NCI-H2227 (cell line): ENCODE data around the gene AIP.

Experiments used
- DNase-seq: peaks from one replicate; lab custom pipeline; 2025; ENCODE audit not compliant: unreplicated experiment; lab: John Stamatoyannopoulos, UW

Gene AIP

DNA sequence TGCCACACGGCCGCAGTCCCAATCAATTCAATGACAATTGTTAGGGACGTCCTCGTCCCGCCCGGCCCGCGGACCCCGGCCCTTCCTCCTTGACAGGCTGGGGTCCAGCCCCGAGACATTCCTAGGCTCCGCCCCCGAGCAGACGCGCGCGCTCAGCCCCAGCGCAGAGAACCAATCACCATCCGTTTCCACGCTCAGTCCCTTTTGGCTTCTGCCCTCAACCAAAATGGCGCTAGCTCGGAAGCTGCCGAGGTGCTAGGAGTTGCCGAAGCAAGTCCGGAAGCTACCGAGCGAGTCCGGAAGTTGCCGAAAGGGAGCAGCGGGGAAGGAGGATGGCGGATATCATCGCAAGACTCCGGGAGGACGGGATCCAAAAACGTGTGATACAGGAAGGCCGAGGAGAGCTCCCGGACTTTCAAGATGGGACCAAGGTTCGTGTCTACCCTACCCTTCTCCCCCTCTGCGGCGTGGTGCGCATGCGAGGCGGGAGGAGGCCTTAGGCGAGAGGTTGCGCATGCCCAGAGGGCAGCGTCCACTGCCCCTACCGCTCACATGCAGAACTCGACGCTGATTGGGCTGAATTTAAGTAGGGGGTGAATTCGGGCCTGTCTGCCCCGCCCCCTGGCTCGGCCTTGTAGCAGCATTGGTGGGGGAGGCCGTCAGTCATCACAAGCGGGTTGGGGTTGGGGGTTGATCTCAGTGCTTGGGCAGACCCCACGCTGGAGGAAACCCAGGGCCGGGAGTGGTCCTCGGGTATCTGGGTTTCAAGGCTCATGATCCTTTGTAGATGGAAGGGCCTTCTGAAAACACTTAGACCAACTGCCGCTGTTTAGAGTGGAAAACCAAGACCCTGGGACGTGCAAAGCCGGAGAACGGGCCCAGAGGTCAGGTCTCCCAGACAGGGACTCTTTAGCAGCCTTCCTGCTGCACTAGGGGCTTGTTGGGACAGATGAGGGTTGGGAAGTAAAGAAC is at the start of gene AIP:
AIP (plus strand) TSS at position 200 of the 972 bp plus-strand sequence; CDS start at position 333, 133 bp downstream.
- peak; percentile 99 for DNase-seq

DNA sequence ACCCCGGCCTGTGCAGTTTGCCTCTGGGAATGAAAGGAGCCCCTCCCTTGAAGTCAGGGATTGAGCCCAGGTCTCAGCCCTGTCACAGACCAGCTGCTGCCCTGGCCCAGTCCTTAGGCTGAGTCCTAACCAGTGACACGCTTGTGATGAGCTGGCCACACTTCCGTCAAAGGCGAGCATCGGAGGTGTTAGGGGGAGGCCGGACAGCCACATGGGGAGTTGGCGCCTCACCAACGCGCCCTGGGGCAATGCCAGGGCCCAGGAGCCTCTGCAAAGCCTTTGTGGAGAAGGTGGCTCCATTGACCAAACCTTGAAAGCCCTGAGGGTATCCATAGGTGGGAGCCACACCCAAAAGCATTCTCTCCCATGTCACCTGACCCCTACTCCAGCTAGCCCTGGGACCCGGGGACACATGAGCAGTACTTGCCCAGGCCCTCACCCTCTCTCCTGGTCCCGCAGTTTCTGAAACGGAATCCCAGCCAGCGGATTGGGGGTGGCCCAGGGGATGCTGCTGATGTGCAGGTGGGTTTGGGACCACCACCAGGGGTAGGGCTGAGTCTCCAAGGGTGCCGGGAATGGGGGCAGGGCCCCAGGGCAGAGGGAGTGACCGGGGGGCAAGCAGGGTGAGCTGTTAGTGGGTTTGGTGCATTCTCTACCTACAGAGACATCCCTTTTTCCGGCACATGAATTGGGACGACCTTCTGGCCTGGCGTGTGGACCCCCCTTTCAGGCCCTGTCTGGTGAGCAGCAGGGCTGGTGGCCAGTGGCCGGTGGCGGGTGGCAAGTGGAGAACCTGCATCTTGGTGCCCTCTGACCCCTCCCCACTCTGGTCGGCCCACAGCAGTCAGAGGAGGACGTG is 49.1 kb upstream of the AIP start:
- no peak for DNase-seq

DNA sequence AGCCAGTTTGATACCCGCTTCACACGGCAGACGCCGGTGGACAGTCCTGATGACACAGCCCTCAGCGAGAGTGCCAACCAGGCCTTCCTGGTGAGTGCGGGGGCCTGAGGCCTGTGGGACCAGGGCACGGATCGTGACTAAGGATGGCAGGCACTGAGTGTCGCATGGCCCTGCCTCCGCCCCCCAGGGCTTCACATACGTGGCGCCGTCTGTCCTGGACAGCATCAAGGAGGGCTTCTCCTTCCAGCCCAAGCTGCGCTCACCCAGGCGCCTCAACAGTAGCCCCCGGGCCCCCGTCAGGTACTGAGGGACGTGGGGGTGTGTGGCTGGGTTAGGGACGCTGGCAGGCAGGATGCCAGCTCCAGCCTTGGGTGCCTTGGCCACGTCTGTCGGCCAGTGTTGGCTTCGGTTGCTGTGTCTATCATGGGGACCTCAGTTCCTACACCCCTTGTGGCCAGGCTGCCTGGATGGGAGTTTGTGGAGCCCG is 48.4 kb upstream of the AIP start:
- no peak for DNase-seq

DNA sequence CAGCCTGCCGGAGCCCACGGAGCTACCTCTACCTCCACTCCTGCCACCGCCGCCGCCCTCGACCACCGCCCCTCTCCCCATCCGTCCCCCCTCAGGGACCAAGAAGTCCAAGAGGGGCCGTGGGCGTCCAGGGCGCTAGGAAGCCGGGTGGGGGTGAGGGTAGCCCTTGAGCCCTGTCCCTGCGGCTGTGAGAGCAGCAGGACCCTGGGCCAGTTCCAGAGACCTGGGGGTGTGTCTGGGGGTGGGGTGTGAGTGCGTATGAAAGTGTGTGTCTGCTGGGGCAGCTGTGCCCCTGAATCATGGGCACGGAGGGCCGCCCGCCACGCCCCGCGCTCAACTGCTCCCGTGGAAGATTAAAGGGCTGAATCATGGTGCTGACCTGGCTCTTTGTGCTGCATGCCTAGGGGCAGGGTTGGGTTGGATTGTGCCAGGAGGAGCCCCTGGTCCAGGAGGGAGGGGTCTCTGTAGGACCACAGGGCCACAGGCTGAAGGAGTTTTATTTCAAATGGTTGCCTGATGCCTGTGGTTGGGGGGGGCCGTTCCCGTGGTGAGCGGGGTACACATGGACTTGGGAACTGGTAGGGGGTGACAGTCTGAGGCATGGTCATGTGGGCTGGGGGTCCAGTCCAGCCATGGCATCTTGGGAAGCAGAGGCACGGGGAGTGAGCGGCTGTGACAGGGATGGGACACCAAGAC is 47.6 kb upstream of the AIP start:
- no peak for DNase-seq

DNA sequence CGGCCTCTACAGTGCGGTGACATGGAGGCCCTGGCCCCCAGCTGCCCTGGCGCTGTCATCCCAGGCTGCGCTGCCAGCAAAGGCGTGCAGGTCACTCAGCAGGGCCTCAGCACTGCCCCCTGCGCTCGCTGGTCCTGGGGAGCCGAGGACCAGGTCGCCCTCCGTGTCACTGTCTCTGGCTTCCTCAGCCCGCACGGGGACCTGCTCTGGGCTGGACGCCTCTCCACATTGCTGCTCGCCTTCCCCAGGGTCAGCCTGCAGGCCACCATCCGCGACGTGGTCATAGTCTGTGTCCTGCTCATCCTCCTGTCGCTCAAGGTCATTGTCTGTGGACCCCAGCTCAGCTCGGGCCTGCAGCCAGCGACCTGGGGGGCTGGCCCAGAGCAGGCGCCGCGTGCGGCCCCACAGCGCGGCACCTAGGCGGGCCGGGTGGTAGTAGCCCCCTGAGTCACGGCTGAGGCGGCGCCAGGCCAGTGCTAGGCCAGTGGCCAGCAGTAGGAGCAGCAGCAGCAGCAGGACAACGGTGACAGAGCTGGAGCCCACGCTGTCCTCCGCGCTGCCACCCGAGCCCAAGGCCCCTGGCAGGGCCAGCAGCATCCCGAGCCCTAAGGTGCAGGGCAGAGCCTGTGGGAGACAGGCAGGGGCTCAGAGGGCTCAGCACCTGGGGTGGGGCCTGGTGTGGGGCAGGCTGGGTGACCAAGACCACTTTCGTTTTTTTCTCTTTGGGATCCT is 46.9 kb upstream of the AIP start:
- DNase-seq, result no peak

DNA sequence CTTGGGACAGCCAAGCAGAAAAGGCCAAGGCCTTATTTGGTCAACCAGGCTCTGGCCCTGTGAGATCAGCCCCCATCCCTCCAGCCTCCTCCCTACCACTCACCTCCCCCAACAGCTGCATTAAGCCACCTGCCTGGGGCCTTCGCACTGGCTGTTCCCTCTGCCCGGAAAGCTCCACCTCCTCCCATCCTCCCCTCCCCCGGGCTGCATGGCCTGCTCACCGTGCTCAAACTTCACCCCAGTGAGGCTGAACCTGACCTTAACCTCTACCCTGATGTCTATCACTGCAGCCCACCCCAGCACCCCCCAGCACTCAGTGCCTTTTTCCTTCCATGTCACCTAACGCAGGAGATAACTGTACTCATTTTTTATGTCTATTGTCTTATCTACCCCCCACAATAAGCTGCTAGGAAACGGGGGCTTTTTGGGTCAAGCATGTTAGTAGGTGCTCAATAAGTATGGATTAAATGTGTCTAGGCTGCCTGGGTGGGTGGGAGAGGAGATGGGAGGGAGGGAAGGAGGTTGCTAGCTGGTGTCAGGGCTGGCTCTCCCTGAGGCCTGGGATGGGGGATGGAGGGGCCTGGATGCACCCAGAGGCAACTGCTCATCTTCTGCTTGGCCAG is 46.3 kb upstream of the AIP start:
- no peak for DNase-seq

DNA sequence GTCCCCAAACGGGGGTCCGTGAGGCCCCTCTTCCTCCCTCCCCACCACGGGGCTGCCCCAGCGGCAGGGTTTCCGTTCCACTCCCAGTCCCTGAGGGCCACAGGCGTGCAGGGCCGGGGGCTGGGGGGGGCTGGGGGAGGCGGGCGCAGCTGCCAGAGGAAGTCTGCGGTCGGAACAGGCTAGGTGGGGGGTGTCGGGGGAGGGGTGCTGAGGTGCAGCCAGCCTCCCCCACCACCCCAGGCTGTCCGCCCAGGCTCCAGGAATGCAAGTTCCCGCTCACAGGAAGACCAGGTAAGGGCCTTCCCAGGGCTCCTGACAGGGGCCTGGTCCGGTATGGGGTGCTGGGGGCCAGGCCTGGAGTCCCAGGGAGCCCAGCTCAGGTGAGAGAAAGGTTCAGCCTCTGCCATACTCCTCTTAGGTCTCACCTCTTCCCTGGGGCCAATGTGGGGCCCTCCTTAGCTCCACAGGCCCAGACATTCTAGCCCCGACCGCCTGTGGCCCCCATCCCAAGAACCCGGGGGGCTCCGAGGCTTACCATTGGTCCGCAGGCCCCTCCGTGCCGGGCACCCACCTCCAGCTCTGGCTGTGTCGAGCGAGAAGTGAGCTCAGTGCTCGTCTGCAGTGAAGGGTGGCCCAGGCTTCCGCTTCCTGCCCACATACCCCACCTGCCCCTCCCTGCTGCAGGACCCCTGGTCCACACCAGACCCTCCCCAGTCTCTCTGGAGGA is 45.6 kb upstream of the AIP start, which contains the start of gene PTPRCAP:
PTPRCAP (minus strand) TSS at position 601 of the 727 bp plus-strand sequence; CDS start at position 538, 63 bp downstream.
- DNase-seq, result no peak

DNA sequence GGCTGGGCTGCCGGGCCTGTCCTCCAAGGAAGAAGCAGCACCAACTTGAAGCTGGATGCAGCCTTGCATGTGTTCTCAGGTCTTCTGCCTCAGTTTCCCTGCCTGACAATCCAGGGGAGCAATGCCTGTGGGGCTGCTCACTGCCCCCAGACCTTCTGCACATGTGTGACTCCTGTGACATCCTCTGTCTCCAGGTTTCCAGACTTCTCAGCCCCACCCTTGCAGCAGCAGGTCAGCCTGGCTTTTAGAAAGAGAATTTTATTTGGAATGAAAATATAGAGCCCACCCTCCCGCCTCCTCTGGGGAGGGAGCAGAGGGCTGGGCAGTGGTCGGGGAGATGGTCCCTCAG is 45.0 kb upstream of the AIP start:
- DNase-seq, result no peak

DNA sequence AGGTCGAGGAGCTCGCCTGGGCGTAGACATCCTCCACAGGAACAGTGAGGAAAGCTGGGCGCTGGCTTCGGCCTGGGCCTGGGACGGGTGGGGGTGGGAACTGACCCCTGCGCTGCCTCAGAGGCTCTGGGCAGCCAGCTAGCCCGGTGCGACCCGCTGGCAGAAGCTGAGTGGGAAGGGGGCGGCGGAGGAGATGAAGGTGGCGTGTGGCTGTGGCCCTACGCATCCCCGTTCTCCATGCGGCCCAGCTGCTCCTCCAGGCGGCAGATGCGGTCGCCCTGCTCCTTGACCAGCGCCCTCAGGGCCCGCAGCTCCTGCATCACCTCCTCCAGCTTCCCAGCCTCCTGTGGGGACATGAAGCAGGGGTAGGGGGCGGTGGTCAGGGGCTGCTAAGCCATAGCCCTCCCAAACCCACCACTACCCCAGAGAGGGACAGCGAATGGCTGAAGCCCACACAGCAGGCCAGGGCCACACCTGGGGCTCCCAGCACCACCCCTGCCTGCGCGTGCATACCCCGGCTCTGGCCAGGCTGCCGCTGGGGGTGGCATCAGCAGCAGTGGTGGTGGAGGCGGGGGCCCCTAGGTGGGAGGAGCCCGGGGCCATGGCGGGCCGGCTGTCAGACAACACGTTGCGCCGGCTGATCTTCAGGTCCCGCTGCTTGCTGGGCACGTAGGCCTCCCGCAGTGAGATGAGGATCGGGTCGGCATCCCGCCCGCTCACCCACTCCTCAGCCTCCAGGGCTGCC is 44.5 kb upstream of the AIP start:
- DNase-seq, result no peak

DNA sequence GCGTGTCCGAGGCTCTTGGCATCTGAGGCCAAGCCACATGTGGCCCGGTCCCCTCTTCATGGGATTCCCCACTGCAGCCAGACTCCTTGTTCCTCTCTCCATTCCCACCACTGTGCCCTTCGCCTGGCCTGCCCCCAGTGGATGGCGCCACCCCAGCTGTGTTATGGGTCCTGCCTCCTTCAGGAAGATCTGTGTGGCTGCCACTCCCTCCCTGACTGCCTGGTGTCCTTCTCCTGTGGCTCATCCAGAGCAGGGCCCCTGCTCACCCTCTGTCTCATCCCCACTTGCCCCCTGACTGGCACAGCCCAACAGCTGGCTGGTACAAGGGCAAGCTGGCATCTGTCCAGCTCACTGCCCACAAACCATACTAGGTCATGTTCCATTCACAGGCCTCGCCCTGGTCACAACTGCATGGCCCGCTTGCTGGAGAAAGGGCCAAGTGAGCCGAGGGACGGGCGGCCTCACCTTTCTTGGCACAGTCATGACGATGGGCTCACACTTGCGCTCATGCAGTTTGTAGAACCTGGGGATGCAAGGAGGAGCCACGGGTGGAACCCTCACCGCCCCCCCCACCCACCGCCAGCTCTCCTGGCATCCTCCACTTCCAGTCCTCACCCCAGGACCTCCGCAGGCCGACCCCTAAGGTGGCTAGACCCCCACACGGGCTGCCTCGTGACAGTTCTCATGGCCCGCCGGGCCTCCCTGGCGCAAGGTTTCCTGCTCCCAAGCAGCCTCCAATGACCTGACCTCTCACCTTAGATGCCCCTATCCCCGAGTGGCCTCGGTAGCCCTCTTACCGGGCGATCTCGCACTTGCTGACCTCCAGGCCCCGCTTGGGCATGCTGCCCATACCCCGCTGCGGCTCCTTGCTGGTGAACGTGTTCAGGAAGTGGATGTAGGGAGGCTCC is 43.3 kb upstream of the AIP start:
- DNase-seq, result no peak

DNA sequence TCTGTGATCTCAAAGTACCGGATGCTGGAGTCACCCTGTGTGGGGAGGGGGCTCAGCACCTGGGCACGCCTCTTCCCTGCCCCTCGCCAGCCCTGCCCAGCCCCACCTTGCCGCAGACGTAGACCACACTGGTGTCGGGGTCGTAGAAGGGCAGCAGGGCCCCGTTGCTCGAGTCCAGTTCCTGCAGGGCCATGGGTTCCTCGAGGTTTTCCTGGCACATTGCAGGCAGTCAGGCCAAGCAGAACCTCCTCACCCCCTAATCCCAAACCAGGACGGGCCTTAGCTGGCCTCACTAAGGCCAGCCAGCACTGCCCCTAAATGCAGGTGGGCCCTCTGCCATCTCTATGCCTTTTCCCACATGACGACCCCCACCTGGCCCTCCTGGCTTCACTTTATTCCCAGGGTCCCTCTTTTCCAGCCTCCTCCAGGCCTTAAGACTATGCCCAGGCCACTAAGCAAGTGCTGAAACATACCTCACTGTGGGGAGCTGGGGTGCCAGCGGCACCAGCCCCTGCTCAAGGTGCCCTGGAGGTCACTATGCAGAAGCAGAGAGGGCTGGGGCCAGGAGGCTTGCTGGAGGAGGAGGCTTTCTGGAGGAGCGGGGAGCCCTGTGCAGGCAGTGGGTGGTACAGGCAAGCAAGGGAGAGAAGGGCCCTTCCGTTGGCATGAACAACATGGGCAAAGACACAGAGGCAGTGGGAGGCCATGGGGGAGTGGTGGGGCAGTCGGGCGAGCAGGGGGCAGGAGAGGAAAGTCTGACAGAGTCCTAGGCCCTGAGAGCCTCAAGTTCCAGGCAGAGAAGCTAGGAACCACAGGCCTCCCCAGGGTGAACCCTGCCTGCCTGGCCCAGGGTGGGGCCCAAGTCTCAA is 42.4 kb upstream of the AIP start:
- DNase-seq, result no peak

DNA sequence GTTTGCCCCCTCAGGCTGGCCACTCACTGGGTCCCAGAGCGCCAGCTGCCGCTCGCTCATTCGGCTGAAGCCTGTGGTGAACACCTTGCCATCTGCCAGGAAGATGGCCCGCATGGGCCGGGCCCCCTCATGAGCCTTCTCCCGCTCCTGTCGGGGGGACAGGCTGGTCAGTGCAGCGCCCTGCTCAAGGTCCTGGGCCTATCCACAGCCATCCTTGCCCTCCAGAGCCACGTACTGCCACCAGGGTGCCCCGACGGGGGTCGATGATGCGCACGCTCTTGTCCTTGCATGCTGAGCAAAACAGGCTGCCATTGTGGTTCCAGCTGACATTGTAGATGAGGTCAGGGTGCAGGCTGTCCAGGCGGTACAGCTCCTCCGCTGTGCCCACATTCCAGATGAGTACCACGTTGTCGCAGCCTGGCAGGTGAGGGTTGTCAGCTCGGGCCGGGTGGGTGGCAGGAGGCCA is 41.7 kb upstream of the AIP start:
- DNase-seq, result no peak

DNA sequence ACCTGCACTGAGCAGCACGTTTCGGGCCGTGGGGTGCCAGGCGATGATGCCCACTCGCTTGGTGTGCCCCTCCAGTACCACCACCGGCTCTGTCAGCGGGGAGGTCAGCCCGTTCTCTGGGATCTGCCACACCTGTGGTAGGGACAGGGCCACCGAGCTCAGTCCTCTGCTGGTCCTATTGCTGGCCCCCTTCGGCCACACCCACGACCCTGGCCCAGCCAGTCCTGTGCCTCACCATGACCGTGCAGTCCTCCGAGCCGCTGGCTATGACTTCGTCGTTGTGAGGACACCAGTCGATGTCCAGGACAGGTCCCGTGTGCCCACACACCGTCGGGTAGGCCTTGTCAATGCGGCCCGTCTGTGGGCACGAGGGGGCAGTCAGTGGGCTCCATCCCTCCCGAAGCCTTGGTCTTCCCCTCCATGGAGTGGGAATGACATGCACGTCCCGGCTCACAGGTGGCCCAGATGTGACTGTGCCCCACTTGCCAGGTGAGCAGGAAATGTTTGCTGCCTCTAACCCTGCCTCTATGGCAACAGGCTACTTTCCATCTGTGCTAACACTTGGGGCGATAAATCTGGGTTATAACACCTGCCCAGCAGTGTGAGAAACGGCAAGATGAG is 41.0 kb upstream of the AIP start:
- no peak for DNase-seq

DNA sequence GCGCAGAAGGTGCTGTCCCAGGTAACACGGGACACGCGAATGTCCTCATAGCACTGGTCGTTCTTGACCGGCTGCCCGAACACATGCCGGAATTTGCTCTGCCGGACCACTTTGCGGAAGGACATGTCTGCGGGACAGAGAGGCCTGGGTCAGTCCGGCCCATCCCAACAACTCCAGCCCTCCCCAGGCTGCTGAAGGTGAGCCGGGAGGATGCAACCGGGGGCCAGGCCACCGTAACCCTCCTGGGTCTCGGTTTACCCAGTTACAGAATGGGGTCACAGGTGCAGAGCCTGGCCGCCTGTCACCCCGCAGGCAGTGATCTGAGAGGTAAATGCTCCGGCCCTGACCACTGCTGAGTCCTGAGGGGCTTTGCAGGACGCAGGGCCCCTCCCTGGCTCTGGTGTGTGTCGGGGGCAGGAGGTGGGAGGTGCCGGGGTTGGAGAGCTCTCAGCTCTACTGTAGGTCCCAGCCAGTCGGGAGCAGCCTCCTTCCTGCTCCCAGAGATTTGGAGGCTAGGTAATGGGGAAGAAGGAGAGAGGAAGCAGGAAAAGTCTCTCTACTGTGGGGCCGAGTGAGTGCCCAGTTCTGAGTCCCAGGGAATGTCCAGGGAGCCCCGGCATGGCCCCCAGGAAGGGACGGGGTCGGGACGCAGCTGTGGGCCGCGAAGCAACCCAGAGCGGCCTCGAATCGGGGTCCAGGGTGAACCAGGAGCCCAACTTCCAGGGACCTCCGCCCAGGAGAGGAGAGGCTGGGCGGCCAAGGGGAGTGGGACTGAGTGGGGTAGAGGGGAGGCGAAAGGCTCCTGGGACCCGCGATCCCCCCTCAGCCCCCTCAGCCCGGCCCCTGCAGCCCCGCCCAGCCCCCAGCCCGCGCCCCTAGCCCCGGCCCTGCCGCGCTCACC is 40.1 kb upstream of the AIP start:
- DNase-seq, result no peak

DNA sequence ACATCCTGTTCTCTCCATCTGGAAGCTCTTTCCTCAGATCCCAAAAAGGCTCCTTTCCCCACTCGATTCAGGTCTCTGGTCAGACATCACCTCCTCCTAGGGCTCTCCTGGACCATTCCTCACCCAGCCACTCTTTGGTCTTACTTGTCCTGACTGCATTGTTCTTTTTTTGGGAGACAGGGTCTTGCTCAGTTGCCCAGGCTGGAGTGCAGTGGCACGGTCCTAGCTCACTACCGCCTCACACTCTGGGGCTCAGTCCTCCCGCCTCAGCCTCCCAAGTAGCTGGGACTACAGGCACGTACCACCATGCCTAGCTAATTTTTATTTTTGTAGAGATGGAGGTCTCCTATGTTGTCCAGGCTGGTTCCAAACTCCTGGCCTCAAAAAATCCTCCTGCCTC is 37.3 kb upstream of the AIP start:
- no peak for DNase-seq
